ENCODE data around the gene NAV3. TPM values are rescaled to one million over a fixed set of nuclear protein-coding genes. Genes with fewer than 3 reads are reported as not detected.

The NAV3 gene
- total RNA-seq, 1 donor from 2014 or later = 1.5 TPM

GRCh38 chr12:77980782-77981181 is 150.1 kb downstream of the NAV3 start:
- H3K36me3 ChIP-seq = no peaks in the 10 kb centered on the region
- intact Hi-C loops (cut with micrococcal nuclease) = no loop called here
- H3K4me1 ChIP-seq = no peaks in the 10 kb centered on the region
- no peak overlapping the region for H3K4me3 ChIP-seq
- H3K27me3 ChIP-seq (ENCODE audit: low read depth) = no peaks in the 10 kb centered on the region
- DNase-seq = no peak
- no peaks in the 10 kb centered on the region for H3K9me3 ChIP-seq (replicated peaks)
- TF ChIP-seq, protein P1, sequence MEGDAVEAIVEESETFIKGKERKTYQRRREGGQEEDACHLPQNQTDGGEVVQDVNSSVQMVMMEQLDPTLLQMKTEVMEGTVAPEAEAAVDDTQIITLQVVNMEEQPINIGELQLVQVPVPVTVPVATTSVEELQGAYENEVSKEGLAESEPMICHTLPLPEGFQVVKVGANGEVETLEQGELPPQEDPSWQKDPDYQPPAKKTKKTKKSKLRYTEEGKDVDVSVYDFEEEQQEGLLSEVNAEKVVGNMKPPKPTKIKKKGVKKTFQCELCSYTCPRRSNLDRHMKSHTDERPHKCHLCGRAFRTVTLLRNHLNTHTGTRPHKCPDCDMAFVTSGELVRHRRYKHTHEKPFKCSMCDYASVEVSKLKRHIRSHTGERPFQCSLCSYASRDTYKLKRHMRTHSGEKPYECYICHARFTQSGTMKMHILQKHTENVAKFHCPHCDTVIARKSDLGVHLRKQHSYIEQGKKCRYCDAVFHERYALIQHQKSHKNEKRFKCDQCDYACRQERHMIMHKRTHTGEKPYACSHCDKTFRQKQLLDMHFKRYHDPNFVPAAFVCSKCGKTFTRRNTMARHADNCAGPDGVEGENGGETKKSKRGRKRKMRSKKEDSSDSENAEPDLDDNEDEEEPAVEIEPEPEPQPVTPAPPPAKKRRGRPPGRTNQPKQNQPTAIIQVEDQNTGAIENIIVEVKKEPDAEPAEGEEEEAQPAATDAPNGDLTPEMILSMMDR (IDR thresholded peaks at IDR 0.05; ENCODE audit: borderline replicate concordance) = no peak
- no peak overlapping the region for H3K27ac ChIP-seq (replicated peaks)

- Histone ChIP-seq H3K4me1 (no peaks in the 10 kb centered on the region), H3K27me3 (ENCODE audit: low read depth) (no peaks in the 10 kb centered on the region), H3K9me3 (replicated peaks) (no peaks in the 10 kb centered on the region), H3K4me3 (no peak overlapping the region), H3K36me3 (no peaks in the 10 kb centered on the region), H3K27ac (replicated peaks) (no peak overlapping the region)
- intact Hi-C loops (cut with micrococcal nuclease) = no loop called here
- no peak for DNase-seq
- TF ChIP-seq, protein P1 (IDR thresholded peaks at IDR 0.05; ENCODE audit: borderline replicate concordance) = no peak
These were observed 153.2 kb downstream of the NAV3 start for GRCh38 chr12:77983859-77984258.

DNA sequence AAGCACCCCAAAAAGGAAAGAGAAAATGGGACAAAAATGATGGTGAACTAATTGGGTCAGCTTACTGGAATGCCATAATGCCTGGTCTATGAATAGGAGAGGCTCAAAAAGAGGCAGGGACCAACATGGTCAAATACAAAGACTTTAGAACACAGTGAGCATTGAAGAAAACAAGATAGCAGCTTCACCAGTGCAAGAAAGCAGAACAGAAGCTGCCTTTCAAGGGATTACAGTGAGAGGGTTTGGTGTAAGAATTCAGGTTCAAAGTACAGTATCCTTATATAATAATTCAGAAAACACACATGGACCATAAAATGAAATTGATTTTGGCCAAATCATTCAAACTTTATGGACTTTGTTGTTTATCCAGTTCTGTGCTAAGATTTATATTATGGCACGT is 162.1 kb downstream of the NAV3 start:
- H3K4me3 ChIP-seq = no peak overlapping the region
- intact Hi-C loops (cut with micrococcal nuclease) = no loop called here
- H3K27ac ChIP-seq (replicated peaks) = no peak overlapping the region
- H3K27me3 ChIP-seq (ENCODE audit: low read depth) = no peaks in the 10 kb centered on the region
- TF ChIP-seq, protein P1 (IDR thresholded peaks at IDR 0.05; ENCODE audit: borderline replicate concordance) = no peak
- no peaks in the 10 kb centered on the region for H3K4me1 ChIP-seq
- DNase-seq = no peak
- peaks cover 9% of the 10 kb centered on the region for H3K9me3 ChIP-seq (replicated peaks)
- no peaks in the 10 kb centered on the region for H3K36me3 ChIP-seq

DNA sequence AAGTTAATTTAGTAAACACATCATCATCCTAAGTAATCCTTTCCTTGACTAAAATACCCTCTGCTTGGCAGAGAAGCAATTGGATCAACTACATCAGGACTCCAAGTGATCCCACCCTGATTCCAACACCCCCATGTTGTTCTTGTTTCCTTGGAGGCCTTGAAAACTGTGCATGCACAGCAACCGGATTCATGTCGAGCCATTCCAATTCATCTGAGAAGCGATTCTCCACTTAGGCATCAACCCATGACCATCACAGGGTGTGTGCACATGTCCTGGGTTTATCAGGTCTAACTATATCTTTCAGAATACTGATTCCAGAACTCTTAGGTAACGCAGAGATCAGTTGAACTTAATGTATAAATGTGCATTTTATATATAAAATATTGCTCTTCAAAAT is 163.0 kb downstream of the NAV3 start:
- TF ChIP-seq, protein P1 (IDR thresholded peaks at IDR 0.05; ENCODE audit: borderline replicate concordance) = no peak
- intact Hi-C loops (cut with micrococcal nuclease) = no loop called here
- no peak overlapping the region for H3K4me3 ChIP-seq
- H3K27me3 ChIP-seq (ENCODE audit: low read depth) = no peaks in the 10 kb centered on the region
- DNase-seq = no peak
- H3K9me3 ChIP-seq (replicated peaks) = peaks cover 9% of the 10 kb centered on the region
- no peaks in the 10 kb centered on the region for H3K4me1 ChIP-seq
- no peaks in the 10 kb centered on the region for H3K36me3 ChIP-seq
- H3K27ac ChIP-seq (replicated peaks) = no peak overlapping the region

DNA sequence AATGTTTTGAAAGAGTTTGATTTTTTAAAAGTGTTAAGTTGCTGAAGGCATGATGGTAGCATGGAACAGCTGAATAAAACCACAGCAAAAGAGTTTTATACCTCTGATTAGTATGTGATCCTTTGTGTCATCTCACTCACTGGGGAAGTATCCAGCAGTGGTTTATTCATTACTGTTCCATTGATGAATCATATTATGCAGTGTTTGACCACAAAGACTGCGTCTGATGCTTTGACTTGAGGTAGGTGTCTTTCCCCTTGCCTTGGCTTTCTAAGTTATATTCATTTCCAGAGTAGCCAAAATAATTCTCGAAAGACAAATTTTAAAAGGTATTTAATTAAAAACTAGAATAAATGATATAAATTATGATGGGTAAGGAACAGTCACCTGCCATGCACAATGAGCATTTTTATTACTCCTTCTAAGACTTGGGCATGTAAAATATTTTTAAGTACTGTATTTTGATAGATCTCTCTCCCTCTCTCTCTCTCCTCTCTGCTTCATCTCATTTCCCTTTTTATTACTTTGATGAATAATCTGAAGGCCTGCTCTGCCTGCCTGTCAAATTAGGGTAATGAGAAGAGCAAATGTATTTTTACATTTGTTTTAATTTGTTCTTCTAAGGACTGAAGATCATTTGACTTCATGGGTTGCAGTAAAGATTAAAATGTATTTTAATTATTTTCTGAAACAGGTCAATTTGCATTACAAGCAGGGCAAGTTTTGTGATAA is 164.9 kb downstream of the NAV3 start:
- no peaks in the 10 kb centered on the region for H3K36me3 ChIP-seq
- DNase-seq = no peak
- intact Hi-C loops (cut with micrococcal nuclease) = no loop called here

More for the DNA sequence above, 164.9 kb downstream of the NAV3 start:
- peaks cover 2% of the 10 kb centered on the region for H3K9me3 ChIP-seq (replicated peaks)
- no peak overlapping the region for H3K27ac ChIP-seq (replicated peaks)
- H3K27me3 ChIP-seq (ENCODE audit: low read depth) = no peaks in the 10 kb centered on the region
- no peak overlapping the region for H3K4me3 ChIP-seq
- TF ChIP-seq, protein P1 (IDR thresholded peaks at IDR 0.05; ENCODE audit: borderline replicate concordance) = no peak
- H3K4me1 ChIP-seq = no peaks in the 10 kb centered on the region

All from left ventricle myocardium inferior (tissue), 1 donor.